Renal cortex interstitium (tissue), 11 donors: ENCODE results near the gene TRPV6. TPM values are rescaled to one million over a fixed set of nuclear protein-coding genes. Genes with fewer than 3 reads are reported as not detected.

Source experiments
- DNase-seq, 11 donors: peaks; one replicate each; pipeline ENCODE4 v3.0.0-alpha.2; 2013; ENCODE audit warnings: low read depth in 9 of 11, low spot score in 4 of 11; ENCODE audit errors: extremely low read depth in 1 of 11
- polyA plus RNA-seq, 3 donors: library from polyadenylated mRNA; unstranded; fragments of 120-200 nt; gene quantifications; one replicate each; pipeline ENCODE4 v1.2.1, GENCODE V29; 2013; ENCODE audit not compliant: insufficient read length in 3 of 3

The TRPV6 gene
- polyA plus RNA-seq, 3 donors, result 9.1 to 21.6 (median 10.4) TPM

DNA sequence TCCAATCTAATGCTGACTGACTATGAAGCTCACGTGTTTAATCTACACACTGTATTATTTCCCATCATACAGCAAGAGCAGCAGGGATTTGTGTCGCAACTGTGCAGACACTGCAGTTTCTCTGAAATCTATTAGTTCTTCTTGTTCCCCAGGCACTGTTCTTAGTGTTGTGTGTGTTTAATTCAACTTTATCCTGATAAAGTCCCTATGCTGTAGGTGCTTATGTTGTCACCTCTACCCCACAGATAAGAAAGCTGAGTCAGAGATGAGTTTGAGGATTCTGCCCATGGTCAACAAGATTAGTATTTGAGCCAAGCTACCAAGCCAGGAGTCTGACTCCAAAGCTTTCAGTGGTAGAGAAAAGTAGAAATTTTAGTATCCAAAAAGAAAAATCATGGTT, 53.1 kb downstream of the TRPV6 start:
- no peak for DNase-seq

DNA sequence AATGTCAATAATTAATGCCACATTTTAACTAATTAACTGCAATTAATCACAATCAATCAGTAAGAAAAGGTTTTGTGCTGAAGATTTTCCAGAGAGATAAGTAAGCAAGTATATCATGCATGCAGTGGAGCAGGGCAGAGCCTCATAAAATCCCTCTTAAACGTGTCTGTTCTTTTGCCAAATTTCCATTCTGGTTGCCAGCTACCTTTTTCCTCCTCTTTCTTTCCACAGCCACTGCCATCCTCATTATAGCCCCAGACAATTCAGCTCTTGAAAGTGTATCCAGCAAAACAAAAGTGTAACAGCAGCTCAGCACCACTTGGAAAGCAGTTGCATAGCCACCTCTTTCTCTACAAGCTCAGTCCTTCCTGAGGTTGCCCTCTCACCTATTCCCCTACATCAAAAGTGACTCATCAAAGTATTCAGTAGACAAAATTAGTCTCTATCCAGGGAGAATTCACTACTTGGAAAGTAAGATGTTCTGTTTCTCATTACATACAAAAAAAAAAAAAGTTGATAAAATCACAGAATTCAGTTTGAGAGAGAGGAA, 57.5 kb downstream of the TRPV6 start:
- no peak for DNase-seq

DNA sequence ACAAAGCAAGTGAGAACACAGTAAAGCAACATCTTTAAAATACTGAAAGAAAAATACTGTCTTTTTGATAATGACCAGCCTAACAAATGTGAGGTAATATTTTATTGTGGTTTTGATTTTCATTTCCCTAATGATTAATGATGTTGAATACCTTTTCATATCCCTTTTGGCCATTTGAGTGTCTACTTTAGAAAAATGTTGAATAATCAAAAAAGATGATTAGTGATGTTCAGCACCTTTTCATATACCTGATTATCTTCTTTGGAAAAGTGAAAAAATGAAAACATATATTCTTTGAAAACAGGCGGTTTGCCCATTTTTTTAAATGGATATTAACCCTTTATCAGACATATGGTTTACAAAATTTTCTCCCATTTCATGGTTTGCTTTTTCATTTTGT, 62.8 kb downstream of the TRPV6 start:
- no peak for DNase-seq

Other genes starting within 250 kb of the TRPV6 start
- not detected for gene PRSS1, start 136.3 kb downstream of the TRPV6 start, polyA plus RNA-seq
- gene PRSS2, start 114.8 kb downstream of the TRPV6 start, polyA plus RNA-seq, result not detected
- gene EPHB6, start 30.7 kb downstream of the TRPV6 start, polyA plus RNA-seq, result 10 to 100 TPM; 17.3 to 23.9 (median 23.5) TPM
- gene TRPV5, start 48.0 kb upstream of the TRPV6 start, polyA plus RNA-seq, result 1 to 10 TPM in 1 of 3 donors, under 1 TPM in 2; 0.72 to 1.5 (median 0.80) TPM
- gene LLCFC1, start 53.7 kb upstream of the TRPV6 start, polyA plus RNA-seq, result 1 to 10 TPM in 1 of 3 donors, under 1 TPM in 2; 0.54 to 1.4 (median 0.66) TPM
- 1 to 10 TPM; 2.1 to 3.7 (median 2.6) TPM for gene KEL, start 76.6 kb upstream of the TRPV6 start, polyA plus RNA-seq
- gene OR9A2, start 141.4 kb upstream of the TRPV6 start, polyA plus RNA-seq, result not detected
- gene OR6V1, start 166.6 kb upstream of the TRPV6 start, polyA plus RNA-seq, result not detected
- not detected for gene PIP, start 246.3 kb upstream of the TRPV6 start, polyA plus RNA-seq